Measurements from ENCODE around the gene LONP2.
"Not testable (repeated sequence)": the region's sequence is repeated elsewhere in the genome, so short reads cannot be mapped to it uniquely, and the experiment has no call there.

LONP2 gene

GRCh38 chr16:48371393-48371780 lies 127.3 kb downstream of the LONP2 start:
- Histone ChIP-seq H3K27me3 (ENCODE audit: low read depth, low read length) (no peaks in the 10 kb centered on the region), H3K9ac (ENCODE audit: low read length) (no peak overlapping the region), H3K4me1 (ENCODE audit: low read length) (peaks cover 16% of the 10 kb centered on the region; the same call in 1 of the 2 replicates), H3K79me2 (ENCODE audit: low read length) (peaks cover 100% of the 10 kb centered on the region), H4K20me1 (ENCODE audit: insufficient read depth, low read length) (peaks cover 88% of the 10 kb centered on the region), H3K9me3 (ENCODE audit: insufficient read depth, low read length) (no peaks in the 10 kb centered on the region), H3K4me2 (ENCODE audit: low read length) (no peak overlapping the region), H2AFZ (ENCODE audit: low read depth, low read length) (no peak overlapping the region), H3K27ac (ENCODE audit: low read length) (no peak overlapping the region), H3K36me3 (replicated peaks; ENCODE audit: low read depth, low read length) (no peaks in the 10 kb centered on the region), H3K4me3 (ENCODE audit: low read length) (no peak overlapping the region)
- no peak for TF ChIP-seq EZH2phosphoT487 (IDR thresholded peaks at IDR 0.05; ENCODE audit: low read depth)
- TF ChIP-seq, protein P1, sequence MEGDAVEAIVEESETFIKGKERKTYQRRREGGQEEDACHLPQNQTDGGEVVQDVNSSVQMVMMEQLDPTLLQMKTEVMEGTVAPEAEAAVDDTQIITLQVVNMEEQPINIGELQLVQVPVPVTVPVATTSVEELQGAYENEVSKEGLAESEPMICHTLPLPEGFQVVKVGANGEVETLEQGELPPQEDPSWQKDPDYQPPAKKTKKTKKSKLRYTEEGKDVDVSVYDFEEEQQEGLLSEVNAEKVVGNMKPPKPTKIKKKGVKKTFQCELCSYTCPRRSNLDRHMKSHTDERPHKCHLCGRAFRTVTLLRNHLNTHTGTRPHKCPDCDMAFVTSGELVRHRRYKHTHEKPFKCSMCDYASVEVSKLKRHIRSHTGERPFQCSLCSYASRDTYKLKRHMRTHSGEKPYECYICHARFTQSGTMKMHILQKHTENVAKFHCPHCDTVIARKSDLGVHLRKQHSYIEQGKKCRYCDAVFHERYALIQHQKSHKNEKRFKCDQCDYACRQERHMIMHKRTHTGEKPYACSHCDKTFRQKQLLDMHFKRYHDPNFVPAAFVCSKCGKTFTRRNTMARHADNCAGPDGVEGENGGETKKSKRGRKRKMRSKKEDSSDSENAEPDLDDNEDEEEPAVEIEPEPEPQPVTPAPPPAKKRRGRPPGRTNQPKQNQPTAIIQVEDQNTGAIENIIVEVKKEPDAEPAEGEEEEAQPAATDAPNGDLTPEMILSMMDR (IDR thresholded peaks at IDR 0.05; ENCODE audit: low read depth, low read length) = no peak

GRCh38 chr16:48372744-48373143 lies 128.6 kb downstream of the LONP2 start:
- no peaks in the 10 kb centered on the region for H3K27me3 ChIP-seq (ENCODE audit: low read depth, low read length)
- H3K9ac ChIP-seq (ENCODE audit: low read length) = no peak overlapping the region
- H3K27ac ChIP-seq (ENCODE audit: low read length) = no peak overlapping the region
- H3K4me1 ChIP-seq (ENCODE audit: low read length) = peaks cover 4% of the 10 kb centered on the region; the same call in 1 of the 2 replicates
- H3K4me3 ChIP-seq (ENCODE audit: low read length) = no peak overlapping the region
- no peak overlapping the region for H3K4me2 ChIP-seq (ENCODE audit: low read length)
- no peaks in the 10 kb centered on the region for H3K36me3 ChIP-seq (replicated peaks; ENCODE audit: low read depth, low read length)
- no peaks in the 10 kb centered on the region for H3K9me3 ChIP-seq (ENCODE audit: insufficient read depth, low read length)
- no peak for TF ChIP-seq EZH2phosphoT487 (IDR thresholded peaks at IDR 0.05; ENCODE audit: low read depth)
- TF ChIP-seq, protein P1 (IDR thresholded peaks at IDR 0.05; ENCODE audit: low read depth, low read length) = no peak
- peaks cover 87% of the 10 kb centered on the region for H4K20me1 ChIP-seq (ENCODE audit: insufficient read depth, low read length)
- peaks cover 100% of the 10 kb centered on the region for H3K79me2 ChIP-seq (ENCODE audit: low read length)
- H2AFZ ChIP-seq (ENCODE audit: low read depth, low read length) = no peak overlapping the region

- Histone ChIP-seq H3K27me3 (ENCODE audit: low read depth, low read length) (no peaks in the 10 kb centered on the region), H3K4me3 (ENCODE audit: low read length) (no peak overlapping the region), H4K20me1 (ENCODE audit: insufficient read depth, low read length) (peaks cover 84% of the 10 kb centered on the region), H3K36me3 (replicated peaks; ENCODE audit: low read depth, low read length) (no peaks in the 10 kb centered on the region), H3K4me1 (ENCODE audit: low read length) (no peaks in the 10 kb centered on the region), H3K9me3 (ENCODE audit: insufficient read depth, low read length) (no peaks in the 10 kb centered on the region), H3K4me2 (ENCODE audit: low read length) (no peak overlapping the region), H3K79me2 (ENCODE audit: low read length) (peaks cover 100% of the 10 kb centered on the region), H3K9ac (ENCODE audit: low read length) (no peak overlapping the region), H3K27ac (ENCODE audit: low read length) (no peak overlapping the region), H2AFZ (ENCODE audit: low read depth, low read length) (no peak overlapping the region)
- TF ChIP-seq EZH2phosphoT487 (IDR thresholded peaks at IDR 0.05; ENCODE audit: low read depth) = no peak
- TF ChIP-seq, protein P1 (IDR thresholded peaks at IDR 0.05; ENCODE audit: low read depth, low read length) = no peak
Measured at GRCh38 chr16:48373258-48374029, 129.3 kb downstream of the LONP2 start.

DNA sequence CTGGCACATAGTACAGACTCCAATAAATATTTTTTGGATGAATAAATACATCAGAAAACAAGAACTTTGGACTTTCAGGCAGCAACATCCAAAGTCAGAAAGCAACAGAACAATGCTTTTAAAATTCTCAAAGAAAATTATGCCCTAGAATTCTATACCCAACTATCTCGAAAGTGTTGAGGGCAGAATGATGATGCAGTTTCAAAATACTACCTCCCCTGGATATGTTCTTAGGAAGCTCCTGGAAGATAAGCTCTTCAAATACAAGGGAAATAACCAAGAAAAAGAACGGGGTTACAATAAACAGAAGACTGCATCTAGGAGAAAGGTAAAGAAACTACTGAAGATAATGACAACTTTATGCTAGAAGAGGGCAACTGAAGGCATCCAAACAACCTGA lies 130.2 kb downstream of the LONP2 start:
- Histone ChIP-seq H3K4me1 (ENCODE audit: low read length) (no peaks in the 10 kb centered on the region), H3K4me2 (ENCODE audit: low read length) (no peak overlapping the region), H3K27ac (ENCODE audit: low read length) (no peak overlapping the region), H3K27me3 (ENCODE audit: low read depth, low read length) (no peaks in the 10 kb centered on the region), H3K79me2 (ENCODE audit: low read length) (peaks cover 100% of the 10 kb centered on the region), H3K9ac (ENCODE audit: low read length) (no peak overlapping the region), H3K9me3 (ENCODE audit: insufficient read depth, low read length) (no peaks in the 10 kb centered on the region), H2AFZ (ENCODE audit: low read depth, low read length) (no peak overlapping the region), H3K4me3 (ENCODE audit: low read length) (no peak overlapping the region), H4K20me1 (ENCODE audit: insufficient read depth, low read length) (peaks cover 87% of the 10 kb centered on the region), H3K36me3 (replicated peaks; ENCODE audit: low read depth, low read length) (no peaks in the 10 kb centered on the region)
- no peak for TF ChIP-seq EZH2phosphoT487 (IDR thresholded peaks at IDR 0.05; ENCODE audit: low read depth)
- TF ChIP-seq, protein P1 (IDR thresholded peaks at IDR 0.05; ENCODE audit: low read depth, low read length) = no peak

DNA sequence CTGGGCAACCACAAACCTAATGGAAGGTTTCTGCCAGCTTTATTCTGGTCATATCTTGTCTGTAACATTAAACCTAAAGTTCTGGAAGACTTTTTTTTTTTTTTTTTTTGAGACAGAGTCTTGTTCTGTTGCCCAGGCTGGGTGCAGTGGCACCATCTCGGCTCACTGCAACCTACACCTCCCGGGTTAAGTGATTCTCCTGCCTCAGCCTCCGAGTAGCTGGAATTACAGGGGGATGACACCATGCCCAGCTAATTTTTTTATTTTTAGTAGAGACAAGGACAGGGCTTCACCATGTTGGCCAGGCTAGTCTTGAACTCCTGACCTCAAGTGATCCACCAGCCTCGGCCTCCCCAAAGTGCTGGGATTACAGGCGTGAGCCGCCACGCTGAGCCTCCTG lies 133.2 kb downstream of the LONP2 start:
- not testable (repeated sequence) for H3K36me3 ChIP-seq (replicated peaks; ENCODE audit: low read depth, low read length); H2AFZ ChIP-seq (ENCODE audit: low read depth, low read length); H3K9me3 ChIP-seq (ENCODE audit: insufficient read depth, low read length); H3K27me3 ChIP-seq (ENCODE audit: low read depth, low read length); H3K27ac ChIP-seq (ENCODE audit: low read length); H3K4me3 ChIP-seq (ENCODE audit: low read length); H3K4me1 ChIP-seq (ENCODE audit: low read length); H3K9ac ChIP-seq (ENCODE audit: low read length); H3K4me2 ChIP-seq (ENCODE audit: low read length)
- Histone ChIP-seq H4K20me1 (ENCODE audit: insufficient read depth, low read length) (peaks cover 91% of the 10 kb centered on the region), H3K79me2 (ENCODE audit: low read length) (peaks cover 100% of the 10 kb centered on the region)

Measured in OCI-LY3 (cell line).